WERI-Rb-1 (cell line): ENCODE measurements around the gene SPDYC.

Source experiments
- DNase-seq: peaks from one replicate; pipeline ENCODE4 v3.0.0-alpha.2; 2020
- H3K27ac ChIP-seq: fragments of 250-450 bp; sonication (Bioruptor Pico); 2 replicates; pipeline ENCODE4 v1.5.1; 2020; ENCODE audit warnings: mild to moderate bottlenecking, moderate library complexity
- H3K27me3 ChIP-seq: fragments of 250-450 bp; sonication (Bioruptor Pico); 2 replicates; pipeline ENCODE4 v1.5.1; 2021; ENCODE audit warnings: mild to moderate bottlenecking, low read depth, moderate library complexity; ENCODE audit not compliant: insufficient read depth, severe bottlenecking
- H3K36me3 ChIP-seq: fragments of 250-450 bp; sonication (Bioruptor Pico); 2 replicates; pipeline ENCODE4 v1.5.1; 2020; ENCODE audit warnings: mild to moderate bottlenecking, moderate library complexity
- H3K4me3 ChIP-seq: 2 replicates; pipeline ENCODE4 v1.5.1; 2011; ENCODE audit warnings: low read depth, mild to moderate bottlenecking, control low read depth, low read length
- H3K9me3 ChIP-seq: fragments of 250-450 bp; sonication (Bioruptor Pico); 2 replicates; pipeline ENCODE4 v1.5.1; 2021; ENCODE audit warnings: mild to moderate bottlenecking, moderate library complexity; ENCODE audit not compliant: severe bottlenecking
- TF ChIP-seq, protein P1 (sequence below): IDR thresholded peaks from 2 replicates; pipeline ENCODE4 v1.5.1; 2011; ENCODE audit warnings: low read depth, mild to moderate bottlenecking, control low read depth, inconsistent platforms, low read length

SPDYC gene

DNA sequence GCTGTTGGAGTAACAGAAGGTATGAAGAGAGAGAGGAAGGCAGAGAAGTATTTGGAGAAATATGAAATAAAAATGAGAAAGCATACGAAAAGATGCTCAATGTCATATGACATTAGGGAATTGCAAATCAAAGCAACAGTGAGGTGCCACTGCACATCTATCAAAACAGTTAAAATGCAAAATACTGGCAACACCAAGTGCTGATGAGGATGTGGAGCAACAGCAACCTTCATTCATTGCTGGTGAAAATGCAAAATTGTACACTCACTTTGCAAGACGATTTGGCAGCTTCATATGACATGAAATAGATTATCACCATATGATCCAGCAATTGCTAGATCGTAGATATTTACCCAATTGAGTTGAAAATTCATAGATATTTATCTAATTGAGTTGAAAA lies 9.4 kb upstream of the SPDYC start:
- TF ChIP-seq, protein P1, sequence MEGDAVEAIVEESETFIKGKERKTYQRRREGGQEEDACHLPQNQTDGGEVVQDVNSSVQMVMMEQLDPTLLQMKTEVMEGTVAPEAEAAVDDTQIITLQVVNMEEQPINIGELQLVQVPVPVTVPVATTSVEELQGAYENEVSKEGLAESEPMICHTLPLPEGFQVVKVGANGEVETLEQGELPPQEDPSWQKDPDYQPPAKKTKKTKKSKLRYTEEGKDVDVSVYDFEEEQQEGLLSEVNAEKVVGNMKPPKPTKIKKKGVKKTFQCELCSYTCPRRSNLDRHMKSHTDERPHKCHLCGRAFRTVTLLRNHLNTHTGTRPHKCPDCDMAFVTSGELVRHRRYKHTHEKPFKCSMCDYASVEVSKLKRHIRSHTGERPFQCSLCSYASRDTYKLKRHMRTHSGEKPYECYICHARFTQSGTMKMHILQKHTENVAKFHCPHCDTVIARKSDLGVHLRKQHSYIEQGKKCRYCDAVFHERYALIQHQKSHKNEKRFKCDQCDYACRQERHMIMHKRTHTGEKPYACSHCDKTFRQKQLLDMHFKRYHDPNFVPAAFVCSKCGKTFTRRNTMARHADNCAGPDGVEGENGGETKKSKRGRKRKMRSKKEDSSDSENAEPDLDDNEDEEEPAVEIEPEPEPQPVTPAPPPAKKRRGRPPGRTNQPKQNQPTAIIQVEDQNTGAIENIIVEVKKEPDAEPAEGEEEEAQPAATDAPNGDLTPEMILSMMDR, result no peak
- H3K27ac ChIP-seq, result no peak overlapping the region
- H3K36me3 ChIP-seq, result no peaks in the 10 kb centered on the region
- H3K9me3 ChIP-seq, result no peaks in the 10 kb centered on the region
- no peak for DNase-seq
- H3K4me3 ChIP-seq, result no peak overlapping the region
- no peaks in the 10 kb centered on the region for H3K27me3 ChIP-seq

DNA sequence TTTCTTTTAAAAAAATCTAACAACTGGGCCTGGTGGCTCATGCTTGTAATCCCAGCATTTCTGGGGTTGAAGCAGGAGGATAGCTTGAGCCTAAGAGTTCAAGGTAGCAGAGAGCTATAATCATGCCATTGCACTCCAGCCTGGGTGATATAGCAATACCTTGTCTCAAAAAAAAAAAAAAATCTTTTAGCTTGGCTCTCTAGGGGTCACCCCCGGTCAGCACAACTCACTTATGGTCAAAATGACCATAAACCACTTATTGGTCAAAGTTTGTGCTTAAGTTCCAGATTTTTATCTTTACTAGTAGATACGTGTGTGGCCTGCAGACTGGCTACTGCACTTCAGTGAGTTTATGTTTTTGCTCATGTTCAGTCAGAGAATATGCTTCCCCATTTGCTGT lies 6.3 kb upstream of the SPDYC start:
- H3K27me3 ChIP-seq, result no peaks in the 10 kb centered on the region
- TF ChIP-seq, protein P1, result no peak
- no peaks in the 10 kb centered on the region for H3K9me3 ChIP-seq
- H3K27ac ChIP-seq, result no peak overlapping the region
- no peak for DNase-seq
- no peak overlapping the region for H3K4me3 ChIP-seq
- H3K36me3 ChIP-seq, result no peaks in the 10 kb centered on the region

DNA sequence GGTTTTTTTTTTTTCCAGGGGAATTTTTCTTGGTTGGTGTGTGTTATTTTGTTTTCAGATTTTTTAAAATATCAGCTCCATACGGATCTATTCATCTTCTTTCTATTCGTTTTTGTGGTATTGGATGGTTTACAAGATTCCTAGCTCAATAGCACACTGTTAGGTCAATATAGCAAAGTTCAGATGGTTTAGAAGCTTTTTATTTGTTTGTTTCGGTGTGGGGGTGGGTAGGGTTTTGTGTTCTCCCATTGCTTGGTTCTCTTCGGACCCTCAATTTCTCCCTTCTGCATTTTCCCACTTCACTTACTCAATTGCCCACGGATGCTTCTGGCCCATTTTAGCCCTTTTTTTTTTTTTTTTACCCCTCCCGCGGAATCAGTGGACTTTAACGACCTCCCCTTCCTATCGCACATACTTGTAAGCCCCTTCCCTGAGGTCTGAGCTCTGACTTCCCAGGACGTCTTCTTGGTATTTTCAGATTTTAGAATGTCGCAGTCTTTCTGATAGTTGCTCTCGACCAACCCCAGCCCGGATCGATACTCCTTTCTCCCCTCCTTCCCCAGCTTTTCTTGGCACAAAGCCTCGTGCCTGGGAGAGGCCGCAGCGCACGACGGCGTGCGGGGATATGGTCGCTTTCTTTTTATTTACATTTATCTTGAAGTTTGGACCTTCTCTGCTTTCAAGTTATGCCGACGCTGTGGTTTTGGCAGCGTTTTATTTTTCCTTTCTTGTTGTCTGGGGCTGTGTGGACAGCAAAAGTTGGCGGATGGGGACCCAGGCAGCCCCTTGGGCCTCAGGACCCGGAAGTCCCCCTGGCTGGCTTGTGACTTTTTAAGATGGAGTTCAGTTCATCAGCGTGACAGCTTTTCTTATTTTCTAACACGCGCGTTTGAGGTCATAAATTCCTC lies 4.4 kb upstream of the SPDYC start:
- Histone ChIP-seq H3K27ac (no peak overlapping the region), H3K4me3 (no peak overlapping the region)

DNA sequence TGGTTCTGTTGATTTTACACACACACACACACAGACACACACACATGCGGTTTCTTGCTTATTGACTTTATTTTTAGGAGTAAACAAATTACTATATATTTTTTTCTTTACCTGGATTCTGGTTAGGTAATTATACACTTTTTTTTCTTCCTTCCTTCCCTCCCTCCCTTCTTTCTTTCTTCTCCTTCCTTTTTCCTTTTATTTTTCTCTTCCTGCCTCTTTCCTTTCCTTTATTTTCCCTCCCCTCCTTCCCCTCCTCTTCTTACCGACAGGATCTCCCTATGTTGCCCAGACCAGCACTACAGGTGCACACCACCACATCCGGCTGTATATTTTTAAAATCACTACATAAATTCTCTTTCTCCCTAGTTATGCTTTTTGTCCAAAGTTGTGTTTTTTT lies 3.1 kb upstream of the SPDYC start:
- TF ChIP-seq, protein P1, result no peak
- DNase-seq, result no peak
- H3K36me3 ChIP-seq, result no peaks in the 10 kb centered on the region
- H3K27me3 ChIP-seq, result no peaks in the 10 kb centered on the region
- no peak overlapping the region for H3K4me3 ChIP-seq
- no peak overlapping the region for H3K27ac ChIP-seq
- no peaks in the 10 kb centered on the region for H3K9me3 ChIP-seq

More for the DNA sequence above, 4.4 kb upstream of the SPDYC start:
- TF ChIP-seq, protein P1, result no peak
- DNase-seq, result no peak
- no peaks in the 10 kb centered on the region for H3K9me3 ChIP-seq
- H3K36me3 ChIP-seq, result no peaks in the 10 kb centered on the region
- no peaks in the 10 kb centered on the region for H3K27me3 ChIP-seq

DNA sequence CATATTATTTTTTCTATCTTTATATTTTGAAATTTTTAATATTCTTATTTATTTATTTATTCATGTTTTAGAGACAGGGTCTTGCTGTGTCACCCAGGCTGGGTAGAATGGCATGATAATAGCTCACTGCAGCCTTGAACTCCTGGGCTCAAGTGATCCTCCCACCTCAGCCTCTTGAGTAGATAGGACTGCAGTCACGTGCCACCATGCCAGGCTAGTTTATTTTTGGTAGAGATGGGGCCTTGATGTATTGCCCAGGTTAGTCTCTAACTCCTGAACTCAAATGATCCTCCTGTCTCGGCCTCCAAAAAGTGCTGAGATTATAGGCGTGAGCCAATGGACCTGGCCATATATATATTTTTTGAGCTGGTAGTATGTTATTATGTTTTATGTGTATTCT lies 2.4 kb upstream of the SPDYC start:
- DNase-seq, result no peak
- no peak overlapping the region for H3K4me3 ChIP-seq
- TF ChIP-seq, protein P1, result no peak
- no peak overlapping the region for H3K27ac ChIP-seq
- H3K36me3 ChIP-seq, result no peaks in the 10 kb centered on the region
- no peaks in the 10 kb centered on the region for H3K27me3 ChIP-seq
- no peaks in the 10 kb centered on the region for H3K9me3 ChIP-seq
